GM23338 (cell line): ENCODE data around the gene LGALSL. TPM values are rescaled to one million over a fixed set of nuclear protein-coding genes. Genes with fewer than 3 reads are reported as not detected.

Source experiments
- ATAC-seq: fragments of 200-7000 bp; cut with Tn5 transposase; 3 replicates; pipeline ENCODE4 v1.9.1; 2020
- DNase-seq: peaks from one replicate; pipeline ENCODE4 v3.0.0-alpha.2; 2015; ENCODE audit warnings: low spot score
- H2AFZ ChIP-seq: fragments of 200-600 bp; sonication (generic); 2 replicates; pipeline ENCODE4 v1.8.0; 2016; ENCODE audit warnings: antibody characterized with exemption, mild to moderate bottlenecking, moderate library complexity
- H3F3A ChIP-seq: fragments of 200-600 bp; sonication (generic); replicated peaks from 2 replicates; pipeline ENCODE4 v1.8.0; 2017; ENCODE audit warnings: antibody characterized with exemption, mixed run types, low read depth
- H3K27ac ChIP-seq: fragments of 200-600 bp; sonication (generic); 2 replicates; pipeline ENCODE4 v1.6.1; 2016; ENCODE audit warnings: low read depth
- H3K27me3 ChIP-seq: fragments of 200-600 bp; sonication (generic); 2 replicates; pipeline ENCODE4 v1.8.0; 2016; ENCODE audit warnings: mild to moderate bottlenecking, mixed run types, moderate library complexity; ENCODE audit not compliant: insufficient read depth
- H3K36me3 ChIP-seq: fragments of 200-600 bp; sonication (generic); 2 replicates; pipeline ENCODE4 v1.8.0; 2016; ENCODE audit warnings: mild to moderate bottlenecking; ENCODE audit not compliant: insufficient read depth
- H3K4me1 ChIP-seq: fragments of 200-600 bp; sonication (generic); 2 replicates; pipeline ENCODE4 v1.8.0; 2016; ENCODE audit warnings: mild to moderate bottlenecking, moderate library complexity; ENCODE audit not compliant: insufficient read depth
- H3K4me2 ChIP-seq: fragments of 200-600 bp; sonication (generic); 2 replicates; pipeline ENCODE4 v1.7.1; 2017; ENCODE audit warnings: mixed run types
- H3K4me3 ChIP-seq: fragments of 200-600 bp; sonication (generic); 2 replicates; pipeline ENCODE4 v1.6.1; 2016; ENCODE audit warnings: mixed run types
- H3K79me2 ChIP-seq: fragments of 200-600 bp; sonication (generic); replicated peaks from 2 replicates; pipeline ENCODE4 v1.8.0; 2017; ENCODE audit warnings: mild to moderate bottlenecking; ENCODE audit not compliant: insufficient read depth
- H3K9me2 ChIP-seq: fragments of 200-600 bp; sonication (generic); 2 replicates; pipeline ENCODE4 v1.8.0; 2017; ENCODE audit not compliant: insufficient read depth
- H4K20me1 ChIP-seq: fragments of 200-600 bp; sonication (generic); replicated peaks from 2 replicates; pipeline ENCODE4 v1.8.0; 2017; ENCODE audit warnings: mild to moderate bottlenecking; ENCODE audit not compliant: insufficient read depth
- H3K27ac Mint-ChIP-seq: 2 replicates; pipeline ENCODE4 v1.8.0; 2020; ENCODE audit warnings: inconsistent platforms, mild to moderate bottlenecking, moderate library complexity, mixed read lengths
- H3K27me3 Mint-ChIP-seq: 3 replicates; pipeline ENCODE4 v1.8.0; 2022; ENCODE audit warnings: low read depth, mild to moderate bottlenecking, moderate library complexity, mixed read lengths, inconsistent platforms; ENCODE audit not compliant: insufficient read depth, poor library complexity
- H3K36me3 Mint-ChIP-seq: 3 replicates; pipeline ENCODE4 v1.8.0; 2021; ENCODE audit warnings: low read depth, mild to moderate bottlenecking, inconsistent platforms, moderate library complexity, mixed read lengths
- H3K4me1 Mint-ChIP-seq: 3 replicates; pipeline ENCODE4 v1.8.0; 2020; ENCODE audit warnings: mild to moderate bottlenecking, inconsistent platforms, mixed read lengths
- H3K4me3 Mint-ChIP-seq: 3 replicates; pipeline ENCODE4 v1.8.0; 2021; ENCODE audit warnings: moderate library complexity, mild to moderate bottlenecking, inconsistent platforms, mixed read lengths
- H3K9me3 Mint-ChIP-seq: 3 replicates; pipeline ENCODE4 v1.8.0; 2020; ENCODE audit warnings: moderate library complexity, mild to moderate bottlenecking, inconsistent platforms, mixed read lengths
- CREB1 ChIP-seq: fragments of 250-450 bp; sonication (Bioruptor Pico); IDR thresholded peaks from 2 replicates; pipeline ENCODE4 v1.5.0; 2020; ENCODE audit warnings: low read depth, mild to moderate bottlenecking, moderate library complexity
- CTCF ChIP-seq, 2 experiments: fragments of 200-600 bp in 1 of 2; sonication (generic) in 1 of 2; conservative IDR thresholded peaks; 2 replicates each; pipeline versions ENCODE4 v1.5.1 to v1.6.1; 2016 to 2017; ENCODE audit warnings: antibody characterized with exemption in 2 of 2, low read depth in 2 of 2, mild to moderate bottlenecking in 2 of 2, moderate library complexity in 1 of 2
- EZH2 ChIP-seq: fragments of 200-600 bp; sonication (generic); IDR thresholded peaks from one replicate; pipeline ENCODE4 v1.8.0; 2017; ENCODE audit warnings: antibody characterized with exemption, mild to moderate bottlenecking, low read depth; ENCODE audit not compliant: unreplicated experiment
- EZH2phosphoT487 ChIP-seq: fragments of 200-600 bp; sonication (generic); IDR thresholded peaks from one replicate; pipeline ENCODE4 v1.8.1; 2018; ENCODE audit warnings: antibody characterized with exemption; ENCODE audit not compliant: unreplicated experiment
- JUNB ChIP-seq: IDR thresholded peaks from one replicate; pipeline ENCODE4 v1.6.1; 2016; ENCODE audit warnings: antibody characterized with exemption; ENCODE audit not compliant: unreplicated experiment
- REST ChIP-seq: IDR thresholded peaks from one replicate; pipeline ENCODE4 v1.6.1; 2018; ENCODE audit warnings: antibody characterized with exemption; ENCODE audit not compliant: unreplicated experiment
- STAT1 ChIP-seq: IDR thresholded peaks from one replicate; pipeline ENCODE4 v1.6.1; 2016; ENCODE audit warnings: antibody characterized with exemption; ENCODE audit not compliant: unreplicated experiment
- ZNF331 ChIP-seq: fragments of 250-450 bp; sonication (Bioruptor Pico); IDR thresholded peaks from 2 replicates; pipeline ENCODE4 v1.5.0; 2020; ENCODE audit warnings: low read depth, mild to moderate bottlenecking, moderate library complexity
- polyA plus RNA-seq: library from polyadenylated mRNA; unstranded; fragments of >200 nt; fragmentation: Nextera tagmentation; extraction: Ambion mirVana; gene quantifications from 2 replicates; pipeline ENCODE4 v1.2.1, GENCODE V29; 2016
- total RNA-seq: library from RNA; depleted of rRNA; stranded (reverse); fragments of >200 nt; shearing (Covaris generic); gene quantifications from 2 replicates; pipeline ENCODE4 v1.2.3, GENCODE V29; 2014

LGALSL gene
- total and polyA plus RNA-seq, 2 experiments from 2014 or later = 20.6 to 28.4 TPM

- TF ChIP-seq REST = no peak
- TF ChIP-seq ZNF331 = no peak
- TF ChIP-seq EZH2phosphoT487 = no peak
- no peak for TF ChIP-seq CREB1 (CRISPR knock-in tag)
- TF ChIP-seq CTCF (conservative IDR thresholded peaks at IDR 0.05; ENCODE audit: low read depth in 2 of 2) = no peak
- no peak for TF ChIP-seq EZH2
- TF ChIP-seq STAT1 = no peak
These were observed 2.3 kb downstream of the LGALSL start (continued) for GRCh38 chr2:64456293-64456692.

- peaks cover 4% of the 10 kb centered on the region; the same call in 2 of the 3 replicates for H3K9me3 Mint-ChIP-seq
These were observed 3.6 kb downstream of the LGALSL start for GRCh38 chr2:64457524-64457923.

More at GRCh38 chr2:64457524-64457923, 3.6 kb downstream of the LGALSL start:
- DNase-seq (no peak), ATAC-seq (no peak)
- no peak overlapping the region for H2AFZ ChIP-seq
- TF ChIP-seq JUNB = no peak
- peak in 1 of 2 experiments; percentile 25; a peak in 1 of 4 replicates for TF ChIP-seq CTCF (conservative IDR thresholded peaks at IDR 0.05; ENCODE audit: low read depth in 2 of 2)
- TF ChIP-seq EZH2phosphoT487 = no peak
- H3K27ac Mint-ChIP-seq = no peak overlapping the region
- no peak overlapping the region for H3K4me2 ChIP-seq
- peaks cover 33% of the 10 kb centered on the region for H3K4me1 Mint-ChIP-seq
- H3K4me1 ChIP-seq = peaks cover 19% of the 10 kb centered on the region
- peaks cover 32% of the 10 kb centered on the region for H3K36me3 Mint-ChIP-seq
- H3K79me2 ChIP-seq = peaks cover 13% of the 10 kb centered on the region
- H3K36me3 ChIP-seq = peaks cover 12% of the 10 kb centered on the region
- H3K4me3 ChIP-seq = no peak overlapping the region
- H3K27ac ChIP-seq = peak overlapping the region; percentile 5; the same call in 1 of the 2 replicates
- H3K27me3 Mint-ChIP-seq = peaks cover 5% of the 10 kb centered on the region
- H4K20me1 ChIP-seq = no peaks in the 10 kb centered on the region
- no peak overlapping the region for H3K4me3 Mint-ChIP-seq
- H3F3A ChIP-seq = no peaks in the 10 kb centered on the region
- H3K27me3 ChIP-seq = no peaks in the 10 kb centered on the region
- no peaks in the 10 kb centered on the region for H3K9me2 ChIP-seq
